SH-SY5Y (cell line): ENCODE results near the gene EFNB2.

Experiments
- GATA2 ChIP-seq: IDR thresholded peaks from 2 replicates; pipeline ENCODE4 v1.6.1; 2011; ENCODE audit warnings: mild to moderate bottlenecking, low read depth, low read length
- GATA3 ChIP-seq: IDR thresholded peaks from 2 replicates; pipeline ENCODE4 v1.6.1; 2011; ENCODE audit warnings: low read depth, mild to moderate bottlenecking, low read length, moderate library complexity

- no peak for TF ChIP-seq GATA3
- no peak for TF ChIP-seq GATA2
Observed at GRCh38 chr13:106468744-106469590, 66.5 kb downstream of the EFNB2 start.
